Neural cell (in vitro differentiated cells): Measurements from ENCODE around the gene ADARB2.

Experiments used
- CTCF ChIP-seq: fragments of 450-650 bp; IDR thresholded peaks from 2 replicates; pipeline ENCODE4 v1.5.1; 2014; ENCODE audit warnings: antibody characterized with exemption, mild to moderate bottlenecking, moderate library complexity; ENCODE audit not compliant: poor library complexity, severe bottlenecking
- EP300 ChIP-seq: fragments of 450-650 bp; conservative IDR thresholded peaks from 2 replicates; pipeline ENCODE4 v1.6.1; 2014; ENCODE audit warnings: antibody characterized with exemption, mild to moderate bottlenecking, moderate library complexity; ENCODE audit not compliant: poor library complexity, severe bottlenecking
- EZH2 ChIP-seq: fragments of 200-600, 300-800 bp; shearing (Covaris generic), sonication (generic); IDR thresholded peaks from 2 replicates; pipeline ENCODE4 v1.6.1; 2014; ENCODE audit warnings: antibody characterized with exemption, low read length, borderline replicate concordance, mild to moderate bottlenecking; ENCODE audit not compliant: insufficient read depth, poor library complexity, severe bottlenecking
- POLR2AphosphoS5 ChIP-seq: IDR thresholded peaks from 2 replicates; pipeline ENCODE4 v1.6.1; 2012
- REST ChIP-seq: IDR thresholded peaks from 2 replicates; pipeline ENCODE4 v1.6.1; 2012; ENCODE audit warnings: borderline replicate concordance
- TAF1 ChIP-seq: IDR thresholded peaks from 2 replicates; pipeline ENCODE4 v1.6.1; 2012; ENCODE audit warnings: low read depth

GRCh38 chr10:1612908-1613307 is 124.4 kb downstream of the ADARB2 start:
- TF ChIP-seq EP300 (no peak), CTCF (no peak), POLR2AphosphoS5 (no peak), REST (no peak), TAF1 (no peak), EZH2 (no peak)
